Measurements from ENCODE around the gene ERBB4. TPM values are rescaled to one million over a fixed set of nuclear protein-coding genes. Genes with fewer than 3 reads are reported as not detected.

Gene ERBB4
- total RNA-seq, 1 donor from 2014 or later: 1.7 TPM

DNA sequence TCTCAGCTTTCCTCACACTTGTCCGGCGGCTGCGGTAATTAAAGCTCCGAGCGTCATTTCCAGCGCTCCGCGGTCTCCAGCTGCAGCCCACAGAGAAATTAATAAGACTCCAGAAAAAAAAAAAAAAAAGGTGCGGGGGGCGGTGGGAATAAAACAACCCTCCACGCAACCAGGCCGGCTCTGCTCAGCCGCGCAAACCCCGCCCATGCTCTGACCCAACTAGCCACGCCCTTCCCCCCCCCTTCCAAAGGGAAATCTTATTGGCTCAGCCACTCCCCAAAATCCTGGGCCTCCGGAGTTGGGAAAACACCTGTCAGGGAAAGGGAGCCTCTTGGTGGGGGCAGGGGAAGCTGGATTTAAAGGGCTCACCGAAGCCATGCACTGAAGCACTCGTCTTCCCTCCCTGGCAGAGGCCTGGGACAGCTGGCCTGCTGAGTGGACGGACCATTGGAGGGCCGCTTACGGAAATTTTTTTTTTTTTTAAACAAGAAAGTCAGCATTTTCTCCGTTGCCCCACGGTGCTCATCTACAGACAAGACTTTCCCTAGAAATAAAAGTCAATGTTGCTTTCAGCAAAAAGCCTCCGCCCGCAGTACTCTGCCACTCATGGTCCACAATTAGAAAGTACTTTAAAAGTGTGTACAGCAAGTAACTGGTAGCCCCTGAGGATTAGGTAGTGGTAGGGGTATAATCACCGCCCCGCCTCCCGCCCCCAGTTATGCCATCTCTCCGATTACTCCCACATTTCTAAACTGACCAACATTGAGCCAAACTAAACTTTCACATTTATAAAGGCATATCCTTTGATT is 674 bp upstream of the ERBB4 start:
- Histone ChIP-seq H3K4me3 (peak overlapping the region; percentile 79 to 80), H3K4me1 (no peaks in the 10 kb centered on the region), H3K9me3 (no peaks in the 10 kb centered on the region), H3K36me3 (no peaks in the 10 kb centered on the region), H3K27me3 (no peaks in the 10 kb centered on the region), H3K27ac (peak overlapping the region; percentile 61 to 86)
- TF ChIP-seq, protein P1, sequence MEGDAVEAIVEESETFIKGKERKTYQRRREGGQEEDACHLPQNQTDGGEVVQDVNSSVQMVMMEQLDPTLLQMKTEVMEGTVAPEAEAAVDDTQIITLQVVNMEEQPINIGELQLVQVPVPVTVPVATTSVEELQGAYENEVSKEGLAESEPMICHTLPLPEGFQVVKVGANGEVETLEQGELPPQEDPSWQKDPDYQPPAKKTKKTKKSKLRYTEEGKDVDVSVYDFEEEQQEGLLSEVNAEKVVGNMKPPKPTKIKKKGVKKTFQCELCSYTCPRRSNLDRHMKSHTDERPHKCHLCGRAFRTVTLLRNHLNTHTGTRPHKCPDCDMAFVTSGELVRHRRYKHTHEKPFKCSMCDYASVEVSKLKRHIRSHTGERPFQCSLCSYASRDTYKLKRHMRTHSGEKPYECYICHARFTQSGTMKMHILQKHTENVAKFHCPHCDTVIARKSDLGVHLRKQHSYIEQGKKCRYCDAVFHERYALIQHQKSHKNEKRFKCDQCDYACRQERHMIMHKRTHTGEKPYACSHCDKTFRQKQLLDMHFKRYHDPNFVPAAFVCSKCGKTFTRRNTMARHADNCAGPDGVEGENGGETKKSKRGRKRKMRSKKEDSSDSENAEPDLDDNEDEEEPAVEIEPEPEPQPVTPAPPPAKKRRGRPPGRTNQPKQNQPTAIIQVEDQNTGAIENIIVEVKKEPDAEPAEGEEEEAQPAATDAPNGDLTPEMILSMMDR (IDR thresholded peaks at IDR 0.05): no peak
- peak; percentile 59 to 77 for DNase-seq (ENCODE audit: low spot score in 2 of 2)
- intact Hi-C loops (cut with DNase I): loop anchor here (2.0 to 5.0 kb wide), 3 partner anchors 192 to 506 kb away; no protein-coding TSS in a partner anchor

DNA sequence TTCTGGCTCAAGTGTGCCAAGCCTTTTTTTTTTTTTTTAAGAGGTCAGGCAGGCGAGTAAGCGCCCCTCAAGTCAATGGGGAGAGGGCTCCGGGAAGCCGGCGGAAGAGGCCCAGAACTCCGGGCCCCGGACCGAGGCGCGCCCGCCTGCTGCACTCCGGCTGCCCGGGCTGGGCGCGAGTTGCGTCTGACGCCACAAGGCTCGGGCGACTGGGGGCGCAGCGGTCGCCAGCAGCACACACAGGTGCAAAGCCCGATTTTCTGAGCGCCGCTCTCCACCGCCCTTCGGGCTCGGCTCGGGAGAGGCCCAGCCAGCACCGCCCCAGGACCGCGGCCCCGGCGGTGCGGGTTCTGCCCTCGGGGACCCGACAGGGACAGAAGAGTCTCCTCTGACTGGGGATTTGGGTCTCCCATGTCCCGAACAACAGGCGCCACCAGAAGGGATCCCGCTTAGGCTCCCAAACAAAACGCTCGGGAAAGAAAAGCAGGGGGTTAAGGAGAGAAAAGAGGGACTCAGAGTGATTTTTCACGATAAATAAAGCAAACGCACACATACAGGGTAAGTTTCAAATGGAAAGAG is 787 bp downstream of the ERBB4 start:
- Histone ChIP-seq H3K9me3 (no peaks in the 10 kb centered on the region), H3K27ac (peak overlapping the region; percentile 61 to 86), H3K4me1 (no peaks in the 10 kb centered on the region), H3K36me3 (no peaks in the 10 kb centered on the region), H3K4me3 (peak overlapping the region; percentile 79 to 80), H3K27me3 (no peaks in the 10 kb centered on the region)
- TF ChIP-seq, protein P1 (IDR thresholded peaks at IDR 0.05): peak in 1 of 3 experiments; percentile 13
- intact Hi-C loops (cut with DNase I): loop anchor here (2.0 to 5.0 kb wide), 3 partner anchors 191 to 505 kb away; no protein-coding TSS in a partner anchor
- peak in 1 of 2 donors; percentile 63 for DNase-seq (ENCODE audit: low spot score in 2 of 2)

- H3K27me3 ChIP-seq: no peaks in the 10 kb centered on the region
- H3K36me3 ChIP-seq: no peaks in the 10 kb centered on the region
- no peaks in the 10 kb centered on the region for H3K9me3 ChIP-seq
- DNase-seq (ENCODE audit: low spot score in 2 of 2): peak; percentile 10 to 68
- TF ChIP-seq, protein P1 (IDR thresholded peaks at IDR 0.05): no peak
- peaks cover 0 to 3% of the 10 kb centered on the region in 2 donors for H3K4me1 ChIP-seq
- H3K4me3 ChIP-seq: peak overlapping the region; percentile 79 to 80
- intact Hi-C loops (cut with DNase I): loop anchor here (5.0 kb wide), 2 partner anchors 190 to 390 kb away; no protein-coding TSS in a partner anchor
- H3K27ac ChIP-seq: peak overlapping the region; percentile 61 to 86
These were observed 1.5 kb downstream of the ERBB4 start for GRCh38 chr2:212536817-212537725.

GRCh38 chr2:212535996-212536816 is 2.4 kb downstream of the ERBB4 start:
- Histone ChIP-seq H3K27me3 (no peaks in the 10 kb centered on the region), H3K27ac (peak overlapping the region; percentile 61 to 86), H3K36me3 (no peaks in the 10 kb centered on the region), H3K4me3 (peak overlapping the region; percentile 79 to 80), H3K4me1 (peaks cover 0 to 3% of the 10 kb centered on the region in 2 donors), H3K9me3 (no peaks in the 10 kb centered on the region)
- DNase-seq (ENCODE audit: low spot score in 2 of 2): no peak
- intact Hi-C loops (cut with DNase I): loop anchor here (5.0 kb wide), 2 partner anchors 189 to 389 kb away; no protein-coding TSS in a partner anchor
- TF ChIP-seq, protein P1 (IDR thresholded peaks at IDR 0.05): no peak
